PC-9 (cell line): ENCODE data around the gene EOLA2. TPM values are rescaled to one million over a fixed set of nuclear protein-coding genes. Genes with fewer than 3 reads are reported as not detected.
A peak's percentile ranks its signal among the peaks of the same experiment; 100 is the strongest.

Experiments used
- BruUV-seq: library from RNA; stranded (reverse); fragments of 400-500 nt; replicated peaks from 2 replicates; lab custom pipeline; 2021; lab: Mats Ljungman, UMichigan
- CTCF ChIA-PET: fragments of 300-600 bp; sonication (Branson Sonifier 250); formaldehyde crosslinking; loops from one replicate; lab custom pipeline; 2022; ENCODE audit warnings: antibody characterized with exemption; lab: Charles Lee
- POLR2A ChIA-PET: fragments of 300-600 bp; sonication (Branson Sonifier 250); formaldehyde crosslinking; loops from one replicate; lab custom pipeline; 2022; ENCODE audit warnings: antibody characterized with exemption; ENCODE audit not compliant: unreplicated experiment; lab: Charles Lee
- DNase-seq, 2 experiments: peaks; one replicate each; pipeline versions ENCODE4 v3.0.0 to v3.0.0-alpha.2; 2015 to 2022; ENCODE audit warnings: mixed read lengths in 1 of 2
- H2AFZ ChIP-seq: fragments of 200-600 bp; sonication (generic); 2 replicates; pipeline ENCODE4 v1.8.1; 2017; ENCODE audit warnings: antibody characterized with exemption
- H3F3A ChIP-seq: fragments of 200-600 bp; sonication (generic); 2 replicates; pipeline ENCODE4 v1.8.1; 2017; ENCODE audit warnings: antibody characterized with exemption, mild to moderate bottlenecking, low read depth; ENCODE audit not compliant: insufficient read depth
- H3K27ac ChIP-seq: fragments of 200-600 bp; sonication (generic); 2 replicates; pipeline ENCODE4 v1.6.1; 2016; ENCODE audit warnings: mixed run types
- H3K27me3 ChIP-seq: fragments of 200-600 bp; sonication (generic); 2 replicates; pipeline ENCODE4 v1.6.1; 2016; ENCODE audit warnings: low read depth, mixed run types; ENCODE audit not compliant: insufficient read depth
- H3K36me3 ChIP-seq: fragments of 200-600 bp; sonication (generic); 2 replicates; pipeline ENCODE4 v1.6.1; 2016; ENCODE audit warnings: low read depth, mixed run types
- H3K4me1 ChIP-seq: fragments of 200-600 bp; sonication (generic); replicated peaks from 2 replicates; pipeline ENCODE4 v1.6.1; 2016; ENCODE audit warnings: mixed run types; ENCODE audit not compliant: insufficient read depth
- H3K4me2 ChIP-seq: fragments of 200-600 bp; sonication (generic); 2 replicates; pipeline ENCODE4 v1.6.1; 2017; ENCODE audit warnings: mixed run types
- H3K4me3 ChIP-seq: fragments of 200-600 bp; sonication (generic); 2 replicates; pipeline ENCODE4 v1.6.1; 2016; ENCODE audit warnings: mixed run types
- H3K79me2 ChIP-seq: fragments of 200-600 bp; sonication (generic); 2 replicates; pipeline ENCODE4 v1.6.1; 2017; ENCODE audit warnings: low read depth, mixed run types
- H3K9me2 ChIP-seq: fragments of 200-600 bp; sonication (generic); 2 replicates; pipeline ENCODE4 v1.8.1; 2017; ENCODE audit warnings: mild to moderate bottlenecking; ENCODE audit not compliant: insufficient read depth
- H3K9me3 ChIP-seq: fragments of 200-600 bp; sonication (generic); 2 replicates; pipeline ENCODE4 v1.8.1; 2016; ENCODE audit warnings: low read depth; ENCODE audit not compliant: insufficient read depth
- H4K20me1 ChIP-seq: fragments of 200-600 bp; sonication (generic); 2 replicates; pipeline ENCODE4 v1.8.1; 2017; ENCODE audit not compliant: insufficient read depth
- CTCF ChIP-seq: fragments of 200-600 bp; sonication (generic); conservative IDR thresholded peaks from 2 replicates; pipeline ENCODE4 v1.6.1; 2017; ENCODE audit warnings: mixed run types, antibody characterized with exemption, mild to moderate bottlenecking, moderate library complexity
- EZH2 ChIP-seq: fragments of 200-600 bp; sonication (generic); IDR thresholded peaks from 2 replicates; pipeline ENCODE4 v1.8.0; 2017; ENCODE audit warnings: antibody characterized with exemption, low read depth
- intact Hi-C: fragments of 100-400 bp; cut with micrococcal nuclease; formaldehyde crosslinking; loops from one replicate; pipeline ENCODE4 v1.10.0; 2022; ENCODE audit not compliant: unreplicated experiment
- total RNA-seq: library from RNA; stranded (reverse); gene quantifications from 2 replicates; pipeline ENCODE4 v1.2.3, GENCODE V29; 2021

Gene EOLA2
- total RNA-seq, 1 experiment from 2014 or later: 44.3 TPM

- no peaks in the 10 kb centered on the region for H3K9me3 ChIP-seq
- no peaks in the 10 kb centered on the region for H3K79me2 ChIP-seq
- no peaks in the 10 kb centered on the region for H3K4me1 ChIP-seq
- no peaks in the 10 kb centered on the region for H4K20me1 ChIP-seq
- CTCF ChIA-PET: interaction anchor here (0.6 kb wide), 1 partner anchor 433 kb away, joined by 4 read pairs; no protein-coding TSS in a partner anchor
- no peak for DNase-seq
- H3F3A ChIP-seq: no peaks in the 10 kb centered on the region
- H3K27me3 ChIP-seq: no peaks in the 10 kb centered on the region
- H3K9me2 ChIP-seq: no peaks in the 10 kb centered on the region
- no peak overlapping the region for H3K4me2 ChIP-seq
- intact Hi-C loops: no loop called here
- H2AFZ ChIP-seq: no peak overlapping the region
- H3K36me3 ChIP-seq: no peaks in the 10 kb centered on the region
- no peak overlapping the region for H3K4me3 ChIP-seq
- BruUV-seq: no TSS peak
- POLR2A ChIA-PET: no interaction called here
- TF ChIP-seq EZH2 (no peak), CTCF (no peak)
- no peak overlapping the region for H3K27ac ChIP-seq
These were observed 44.0 kb upstream of the EOLA2 start for GRCh38 chrX:149982310-149982709.

DNA sequence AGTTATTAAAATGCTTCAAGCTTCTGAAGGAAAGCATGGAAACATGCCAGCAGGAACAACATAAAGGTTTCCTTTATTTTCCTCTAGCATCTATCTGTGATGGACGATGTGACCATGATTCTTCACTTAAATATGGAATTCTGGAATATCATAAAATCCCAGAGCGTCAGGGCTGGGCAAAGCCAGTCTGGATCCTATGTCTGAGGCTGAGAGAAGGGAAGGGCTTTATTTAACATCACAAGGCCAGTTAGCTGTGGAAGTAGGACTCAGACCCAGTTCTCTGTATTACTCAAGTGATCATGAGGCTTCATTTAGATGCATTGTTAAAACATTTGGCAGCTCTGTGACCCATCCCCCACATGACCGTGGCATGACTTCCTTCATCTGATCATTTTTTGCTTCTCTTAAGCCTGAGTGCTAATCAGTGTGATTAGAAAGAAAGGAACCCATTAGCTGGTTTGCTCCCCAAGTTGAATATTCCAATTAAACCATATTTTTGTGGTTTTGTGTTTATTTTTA, 40.9 kb upstream of the EOLA2 start:
- Histone ChIP-seq H3K4me3 (no peak overlapping the region), H3K79me2 (no peaks in the 10 kb centered on the region), H3K4me1 (no peaks in the 10 kb centered on the region), H3F3A (no peaks in the 10 kb centered on the region), H3K27ac (no peak overlapping the region), H3K27me3 (no peaks in the 10 kb centered on the region), H3K4me2 (no peak overlapping the region), H3K36me3 (no peaks in the 10 kb centered on the region), H2AFZ (no peak overlapping the region), H3K9me2 (no peaks in the 10 kb centered on the region), H3K9me3 (no peaks in the 10 kb centered on the region), H4K20me1 (no peaks in the 10 kb centered on the region)
- no peak for TF ChIP-seq EZH2
- no peak for TF ChIP-seq CTCF
- intact Hi-C loops: no loop called here
- BruUV-seq: no TSS peak
- no peak for DNase-seq
- ChIA-PET CTCF (no interaction called here), POLR2A (no interaction called here)

DNA sequence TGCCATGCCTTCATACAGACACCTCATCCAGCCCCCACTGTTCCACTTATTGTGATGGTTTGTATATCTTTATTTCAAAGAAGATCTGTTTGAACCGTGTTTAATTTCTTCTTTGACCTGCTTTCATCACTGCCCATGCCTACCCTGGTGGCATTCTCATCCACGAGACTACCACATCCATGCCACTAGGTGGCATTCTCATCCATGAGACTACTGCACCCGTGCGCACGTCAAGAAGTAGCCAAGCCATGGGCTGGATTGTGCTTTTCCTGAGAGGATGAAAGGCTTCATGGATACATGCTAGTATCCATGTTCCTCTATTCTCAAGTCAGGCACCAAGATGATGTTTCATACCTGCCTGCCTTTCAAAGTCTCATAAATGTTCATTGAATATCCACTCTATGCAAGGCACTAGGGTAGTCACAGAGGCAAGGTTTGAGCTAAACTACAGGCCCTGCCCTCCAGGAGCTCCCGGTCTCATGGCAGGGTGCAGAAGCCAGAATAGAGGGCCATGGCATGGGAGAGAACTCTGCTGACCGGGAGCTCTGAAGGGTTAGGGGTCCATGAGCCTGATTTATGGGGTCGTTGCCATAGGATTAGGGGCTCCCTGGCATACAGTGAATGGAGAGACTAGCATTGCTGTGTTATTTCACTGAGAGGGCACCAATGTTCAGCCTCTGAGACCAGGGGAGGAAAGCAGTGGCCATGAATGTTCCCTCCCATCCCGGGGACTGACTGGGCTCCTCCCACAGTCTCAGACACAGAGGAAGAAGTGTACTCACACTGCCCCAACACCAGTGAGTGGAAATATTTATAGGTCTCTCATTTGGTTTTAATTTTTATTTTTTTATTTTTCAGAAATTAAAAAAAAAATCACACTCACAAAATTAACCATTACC, 24.8 kb upstream of the EOLA2 start:
- ChIA-PET POLR2A (no interaction called here), CTCF (interaction anchor here (0.6 kb wide), 1 partner anchor 756 kb away, joined by 6 read pairs; no protein-coding TSS in a partner anchor)
- TF ChIP-seq EZH2 (no peak), CTCF (peak; percentile 95)
- no peak overlapping the region for H3K4me3 ChIP-seq
- H3K27me3 ChIP-seq: no peaks in the 10 kb centered on the region
- H3K27ac ChIP-seq: no peak overlapping the region; the same call in 1 of the 2 replicates
- 0 out of 2 replicates have a peak, but pooled peaks cover 13% of the 10 kb centered on the region for H3F3A ChIP-seq
- no peak overlapping the region for H2AFZ ChIP-seq
- no peaks in the 10 kb centered on the region for H4K20me1 ChIP-seq
- no peaks in the 10 kb centered on the region; the same call in 1 of the 2 replicates for H3K36me3 ChIP-seq
- H3K9me3 ChIP-seq: no peaks in the 10 kb centered on the region
- no peak overlapping the region for H3K4me2 ChIP-seq
- no peaks in the 10 kb centered on the region for H3K9me2 ChIP-seq
- DNase-seq: peak; percentile 48 to 55
- H3K79me2 ChIP-seq: no peaks in the 10 kb centered on the region
- intact Hi-C loops: loop anchor here (1.0 to 5.0 kb wide), 6 partner anchors 184 to 754 kb away; no protein-coding TSS in a partner anchor
- no TSS peak for BruUV-seq
- H3K4me1 ChIP-seq: no peaks in the 10 kb centered on the region
